K562 (cell line): Measurements from ENCODE around the gene ANKS1B. TPM values are rescaled to one million over a fixed set of nuclear protein-coding genes. Genes with fewer than 3 reads are reported as not detected.

Experiments used
- SRSF3 ChIP-seq: fragments of 200-400 bp; formaldehyde crosslinking; IDR thresholded peaks from 2 replicates; pipeline ENCODE4 v1.6.1; 2016; ENCODE audit warnings: mild to moderate bottlenecking, low read length, moderate library complexity; ENCODE audit not compliant: insufficient read depth
- polyA plus RNA-seq, 8 experiments: library from polyadenylated mRNA; depleted of rRNA in 4 of 8; stranded (reverse) in 5 of 8; unstranded in 3 of 8; fragments of >200 nt; fragmentation: Nextera tagmentation in 2 of 8; fragmentation: Illumina TruSeq in 1 of 8; extraction: Ambion mirVana in 2 of 8; extraction: Trizol in 1 of 8; gene quantifications; 2 replicates each; pipeline versions ENCODE4 v1.2.1 to v1.2.3, GENCODE V29; 2011 to 2014; ENCODE audit warnings: inconsistent platforms in 1 of 8, missing spikeins in 1 of 8
- total RNA-seq, 7 experiments: library from RNA; depleted of rRNA in 6 of 7; stranded (reverse); fragments of >200 nt in 6 of 7; fragmentation: Illumina TruSeq in 2 of 7; extraction: Trizol in 2 of 7; gene quantifications; 2 replicates each; pipeline versions ENCODE4 v1.2.1 to v1.2.3, GENCODE V29; 2011 to 2021; ENCODE audit warnings: low replicate concordance in 1 of 7
- TF ChIP-seq, protein P1 (sequence below), 2 experiments: fragments of 450-650 bp; formaldehyde crosslinking in 1 of 2; IDR thresholded peaks; 2 replicates each; pipeline versions ENCODE4 v1.4.0 to v1.6.1; 2014 to 2020; ENCODE audit warnings: mild to moderate bottlenecking in 2 of 2, borderline replicate concordance in 1 of 2, low read depth in 1 of 2

Gene ANKS1B
- total and polyA plus RNA-seq, 9 of the 15 experiments (the other 6 are each of a cell fraction or from before 2014, with no cell fraction given): 0.04 to 0.47 (median 0.28) TPM; not detected in 4

- TF ChIP-seq, protein P1, sequence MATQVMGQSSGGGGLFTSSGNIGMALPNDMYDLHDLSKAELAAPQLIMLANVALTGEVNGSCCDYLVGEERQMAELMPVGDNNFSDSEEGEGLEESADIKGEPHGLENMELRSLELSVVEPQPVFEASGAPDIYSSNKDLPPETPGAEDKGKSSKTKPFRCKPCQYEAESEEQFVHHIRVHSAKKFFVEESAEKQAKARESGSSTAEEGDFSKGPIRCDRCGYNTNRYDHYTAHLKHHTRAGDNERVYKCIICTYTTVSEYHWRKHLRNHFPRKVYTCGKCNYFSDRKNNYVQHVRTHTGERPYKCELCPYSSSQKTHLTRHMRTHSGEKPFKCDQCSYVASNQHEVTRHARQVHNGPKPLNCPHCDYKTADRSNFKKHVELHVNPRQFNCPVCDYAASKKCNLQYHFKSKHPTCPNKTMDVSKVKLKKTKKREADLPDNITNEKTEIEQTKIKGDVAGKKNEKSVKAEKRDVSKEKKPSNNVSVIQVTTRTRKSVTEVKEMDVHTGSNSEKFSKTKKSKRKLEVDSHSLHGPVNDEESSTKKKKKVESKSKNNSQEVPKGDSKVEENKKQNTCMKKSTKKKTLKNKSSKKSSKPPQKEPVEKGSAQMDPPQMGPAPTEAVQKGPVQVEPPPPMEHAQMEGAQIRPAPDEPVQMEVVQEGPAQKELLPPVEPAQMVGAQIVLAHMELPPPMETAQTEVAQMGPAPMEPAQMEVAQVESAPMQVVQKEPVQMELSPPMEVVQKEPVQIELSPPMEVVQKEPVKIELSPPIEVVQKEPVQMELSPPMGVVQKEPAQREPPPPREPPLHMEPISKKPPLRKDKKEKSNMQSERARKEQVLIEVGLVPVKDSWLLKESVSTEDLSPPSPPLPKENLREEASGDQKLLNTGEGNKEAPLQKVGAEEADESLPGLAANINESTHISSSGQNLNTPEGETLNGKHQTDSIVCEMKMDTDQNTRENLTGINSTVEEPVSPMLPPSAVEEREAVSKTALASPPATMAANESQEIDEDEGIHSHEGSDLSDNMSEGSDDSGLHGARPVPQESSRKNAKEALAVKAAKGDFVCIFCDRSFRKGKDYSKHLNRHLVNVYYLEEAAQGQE (IDR thresholded peaks at IDR 0.05; ENCODE audit: borderline replicate concordance): peak; percentile 22; the same call in 1 of the 2 replicates
- TF ChIP-seq, protein P1 (CRISPR knock-in tag; IDR thresholded peaks at IDR 0.05; ENCODE audit: low read depth): no peak
- no peak for TF ChIP-seq SRSF3
Observed at GRCh38 chr12:98803468-98804209, 1181.1 kb downstream of the ANKS1B start (continued).
